Stomach (tissue), 19 donors: ENCODE measurements around the gene ZNF658. TPM values are rescaled to one million over a fixed set of nuclear protein-coding genes. Genes with fewer than 3 reads are reported as not detected.
A peak's percentile ranks its signal among the peaks of the same experiment; 100 is the strongest.
"Not testable (repeated sequence)": the region's sequence is repeated elsewhere in the genome, so short reads cannot be mapped to it uniquely, and the experiment has no call there.

Source experiments
- DNase-seq, 2 donors: peaks; one replicate each; pipeline versions ENCODE4 v3.0.0 to v3.0.0-alpha.2; 2013 to 2019
- H3K27ac ChIP-seq, 5 donors: fragments of 200-600 bp in 4 of 5; sonication (generic) in 4 of 5; one replicate each; pipeline ENCODE4 v1.5.1; 2013 to 2019; ENCODE audit warnings: mild to moderate bottlenecking in 1 of 5, moderate library complexity in 1 of 5
- H3K27me3 ChIP-seq, 3 donors: fragments of 200-600 bp; sonication (generic); one replicate each; pipeline ENCODE4 v1.5.1; 2017 to 2019; ENCODE audit warnings: mixed run types in 1 of 3
- H3K36me3 ChIP-seq, 4 donors: fragments of 200-600 bp; sonication (generic); 1 replicate in 3 of 4; 2 replicates in 1 of 4; pipeline ENCODE4 v1.5.1; 2016 to 2019
- H3K4me1 ChIP-seq, 4 donors: fragments of 200-600 bp; sonication (generic); one replicate each; pipeline ENCODE4 v1.5.1; 2016 to 2019
- H3K4me3 ChIP-seq, 4 donors: fragments of 200-600 bp; sonication (generic) in 3 of 4; one replicate each; pipeline ENCODE4 v1.5.1; 2016 to 2019; ENCODE audit warnings: mild to moderate bottlenecking in 1 of 4
- H3K9me3 ChIP-seq, 4 donors: fragments of 200-600 bp; sonication (generic); one replicate each; pipeline ENCODE4 v1.5.1; 2016 to 2019
- POLR2AphosphoS5 ChIP-seq, 3 donors: sonication (generic); formaldehyde crosslinking; IDR thresholded peaks; one replicate each; pipeline ENCODE4 v1.6.1; 2016; ENCODE audit warnings: antibody characterized with exemption in 3 of 3
- WGBS, 5 donors: extraction: QIAGEN DNeasy Blood & Tissue Kit in 3 of 5; methylation state at CpG; one replicate each; pipeline versions ENCODE4 v1.1.5 to v1.1.7; 2013 to 2018; 5-methylcytosine and 5-hydroxymethylcytosine counted together
- intact Hi-C: fragments of 100-400 bp; cut with DNase I; formaldehyde crosslinking; loops from one replicate; pipeline ENCODE4 v1.15.1; 2023; ENCODE audit warnings: low total_unique reads
- long read RNA-seq, 10 donors: transcript quantifications; one replicate each; lab custom pipeline, GENCODE V29; 2026
- polyA plus RNA-seq, 3 donors: library from polyadenylated mRNA; stranded (reverse); fragments of 200-250 nt; gene quantifications; one replicate each; pipeline ENCODE4 v1.2.3, GENCODE V29; 2013
- total RNA-seq, 5 donors: library from RNA; depleted of rRNA; stranded (reverse); fragments of >200 nt; gene quantifications; one replicate each; pipeline versions ENCODE4 v1.1.0 to v1.2.3, GENCODE V29; 2014 to 2016
- donor health status: healthy with polysubstance abuse.
- donor health status: Bipolar disorder and iron deficiency.
- donor health status: healthy.

ZNF658 gene
- total RNA-seq (10 to 100 TPM in 1 of 5 donors, 1 to 10 TPM in 4; 2.6 to 18.7 (median 4.8) TPM), polyA plus RNA-seq (1 to 10 TPM; 1.4 to 1.9 (median 1.4) TPM)
- long read RNA-seq, donor 1: 0 reads
- long read RNA-seq, donor 2: 0 reads
- long read RNA-seq, donor 3: 0 reads
- long read RNA-seq, donor 4: 0 reads
- long read RNA-seq, donor 5, full-length matches to known transcripts: 3 of 3 reads
- long read RNA-seq, donor 5, partial matches to known transcripts: 0 of 3 reads
- long read RNA-seq, donor 5, other reads (novel, unspliced or antisense): 0 of 3 reads
- long read RNA-seq, donor 6: 0 reads
- long read RNA-seq, donor 7, full-length matches to known transcripts: 1 of 1 reads
- long read RNA-seq, donor 7, partial matches to known transcripts: 0 of 1 reads
- long read RNA-seq, donor 7, other reads (novel, unspliced or antisense): 0 of 1 reads
- long read RNA-seq, donor 8: 0 reads
- long read RNA-seq, donor 9: 0 reads
- long read RNA-seq, donor 10: 0 reads

GRCh38 chr9:66900490-66901131 is at the start of gene ZNF658:
TSS of gene ZNF658 (plus strand) at chr9:66900725. CDS start at chr9:66903562, 2,837 bp downstream.
- peak in 2 of 3 donors; percentile 63 to 65 for TF ChIP-seq POLR2AphosphoS5 (IDR thresholded peaks at IDR 0.05)
- H3K36me3 ChIP-seq, H3K27me3 ChIP-seq, H3K4me1 ChIP-seq, H3K9me3 ChIP-seq, intact Hi-C loops: not testable (repeated sequence)
- peak within 1 kb of the TSS; percentile 49 to 59 (median 54) for H3K4me3 ChIP-seq
- WGBS, 5 donors: 0 to 3% (median 0%) methylated on average over 25 to 43 of the region's 46 CpGs
- peak; percentile 86 to 94 for DNase-seq
- H3K27ac ChIP-seq: peak within 1 kb of the TSS in 4 of 5 donors; percentile 60 to 81 (median 71)

DNA sequence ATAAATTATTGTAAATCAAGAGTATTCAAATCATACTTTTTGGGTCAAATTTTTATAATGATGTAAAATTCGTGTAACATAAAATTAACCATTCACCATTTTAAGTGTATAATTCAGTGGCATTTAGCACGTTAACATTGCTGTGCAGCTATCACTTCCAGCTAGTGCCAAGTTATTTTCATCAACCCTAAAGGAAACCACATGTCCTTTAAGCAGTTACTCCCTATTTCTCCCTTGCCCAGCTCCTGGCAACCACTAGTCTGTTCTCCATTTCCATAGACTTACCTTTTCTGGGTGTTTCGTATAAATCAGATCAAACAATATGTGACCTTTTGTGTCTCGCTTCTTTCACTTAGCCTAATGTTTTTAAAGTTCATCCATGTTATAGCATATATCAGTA is 38.8 kb upstream of the ZNF658 start:
- no CpG with 5 or more reads among the region's 4 CpGs for WGBS, 5 donors
- H3K4me3 ChIP-seq, H3K36me3 ChIP-seq, H3K9me3 ChIP-seq, H3K4me1 ChIP-seq, H3K27me3 ChIP-seq, intact Hi-C loops, DNase-seq, H3K27ac ChIP-seq: not testable (repeated sequence)

GRCh38 chr9:66868660-66869059 is 31.9 kb upstream of the ZNF658 start:
- DNase-seq, H3K4me1 ChIP-seq, H3K27me3 ChIP-seq, H3K9me3 ChIP-seq, H3K4me3 ChIP-seq, intact Hi-C loops, H3K27ac ChIP-seq, H3K36me3 ChIP-seq: not testable (repeated sequence)
- 67 to 93% (median 82%) methylated on average over 2 of the region's 3 CpGs for WGBS, 5 donors

- DNase-seq, H3K9me3 ChIP-seq, H3K36me3 ChIP-seq, H3K27me3 ChIP-seq, H3K4me1 ChIP-seq, H3K4me3 ChIP-seq, intact Hi-C loops, H3K27ac ChIP-seq: not testable (repeated sequence)
- 17 to 76% (median 51%) methylated on average over 1 to 3 of the region's 3 CpGs for WGBS, 5 donors
These were observed 19.9 kb upstream of the ZNF658 start for GRCh38 chr9:66880605-66881004.

GRCh38 chr9:66881847-66882246 is 18.7 kb upstream of the ZNF658 start:
- H3K27ac ChIP-seq, H3K9me3 ChIP-seq, intact Hi-C loops, H3K4me1 ChIP-seq, H3K36me3 ChIP-seq, H3K4me3 ChIP-seq, DNase-seq, H3K27me3 ChIP-seq: not testable (repeated sequence)
- WGBS, 5 donors: 91 to 97% (median 95%) methylated on average over 3 of the region's 3 CpGs; no CpG with 5 or more reads in 1 of the 5 donors

GRCh38 chr9:66890334-66890733 is 10.2 kb upstream of the ZNF658 start:
- H3K27ac ChIP-seq, intact Hi-C loops, H3K4me1 ChIP-seq, H3K9me3 ChIP-seq, H3K4me3 ChIP-seq, H3K36me3 ChIP-seq, DNase-seq, H3K27me3 ChIP-seq: not testable (repeated sequence)
- WGBS, 5 donors: 63 to 67% methylated on average over 1 of the region's 1 CpG; no CpG with 5 or more reads in 3 of the 5 donors

- WGBS, 5 donors: 1 to 14% (median 7%) methylated on average over 5 to 6 of the region's 8 CpGs
- intact Hi-C loops, H3K9me3 ChIP-seq, H3K4me1 ChIP-seq, H3K36me3 ChIP-seq, H3K27me3 ChIP-seq: not testable (repeated sequence)
- DNase-seq: peak in 1 of 2 donors; percentile 7
- H3K27ac ChIP-seq: peak overlapping the region in 4 of 5 donors; percentile 60 to 81 (median 71)
- H3K4me3 ChIP-seq: peak overlapping the region; percentile 49 to 59 (median 54)
These were observed 616 bp downstream of the ZNF658 start for GRCh38 chr9:66901141-66901540.

- H3K27me3 ChIP-seq, DNase-seq, intact Hi-C loops, H3K4me1 ChIP-seq, H3K27ac ChIP-seq, H3K4me3 ChIP-seq: not testable (repeated sequence)
- 91 to 100% (median 98%) methylated on average over 1 to 2 of the region's 2 CpGs for WGBS, 5 donors
- H3K36me3 ChIP-seq: peaks cover 0 to 36% (median 20%) of the 10 kb centered on the region in 4 donors
- H3K9me3 ChIP-seq: peaks cover 0 to 13% (median 2%) of the 10 kb centered on the region in 4 donors
These were observed 9.0 kb downstream of the ZNF658 start for GRCh38 chr9:66909560-66909959.

- H3K4me1 ChIP-seq, DNase-seq, H3K27ac ChIP-seq, intact Hi-C loops, H3K4me3 ChIP-seq, H3K27me3 ChIP-seq: not testable (repeated sequence)
- WGBS, 5 donors: 88 to 100% (median 97%) methylated on average over 3 of the region's 4 CpGs; no CpG with 5 or more reads in 1 of the 5 donors
- H3K9me3 ChIP-seq: peaks cover 0 to 39% (median 14%) of the 10 kb centered on the region in 4 donors
- H3K36me3 ChIP-seq: peaks cover 0 to 22% (median 14%) of the 10 kb centered on the region in 4 donors
These were observed 19.5 kb downstream of the ZNF658 start for GRCh38 chr9:66920072-66920471.

GRCh38 chr9:66936194-66936870 is 35.8 kb downstream of the ZNF658 start:
- intact Hi-C loops, H3K36me3 ChIP-seq, H3K4me1 ChIP-seq, H3K27me3 ChIP-seq, H3K4me3 ChIP-seq, H3K9me3 ChIP-seq, H3K27ac ChIP-seq, DNase-seq: not testable (repeated sequence)
- no CpG with 5 or more reads among the region's 1 CpG for WGBS, 5 donors

DNA sequence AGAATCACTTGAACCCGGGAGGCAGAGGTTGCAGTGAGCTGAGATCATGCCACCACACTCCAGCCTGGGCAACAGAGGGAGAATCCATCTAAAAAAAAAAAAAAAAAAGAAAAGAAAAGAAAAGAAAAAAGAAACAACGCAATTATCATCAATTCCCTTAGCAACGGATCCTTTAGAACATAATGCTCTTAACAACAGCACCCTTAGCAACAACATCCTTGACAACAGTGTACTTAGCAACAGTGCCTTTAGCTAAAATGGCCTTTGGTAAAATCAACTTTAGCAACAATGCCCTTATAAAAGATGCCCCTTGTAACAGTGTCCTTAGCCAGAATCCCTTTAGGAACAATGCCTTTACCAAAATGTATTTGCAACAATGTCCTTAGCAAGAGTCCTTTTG is 37.1 kb downstream of the ZNF658 start:
- H3K36me3 ChIP-seq, intact Hi-C loops, H3K27ac ChIP-seq, H3K27me3 ChIP-seq, H3K4me3 ChIP-seq, DNase-seq, H3K4me1 ChIP-seq, H3K9me3 ChIP-seq: not testable (repeated sequence)
- WGBS, 5 donors: 63 to 93% (median 90%) methylated on average over 3 of the region's 3 CpGs; no CpG with 5 or more reads in 2 of the 5 donors
